GM15510 (cell line): ENCODE data around the gene TCF23.

Experiments
- POLR2A ChIP-seq: IDR thresholded peaks from 3 replicates; pipeline ENCODE4 v1.6.1; 2011; ENCODE audit warnings: borderline replicate concordance; ENCODE audit not compliant: insufficient read length; ENCODE audit errors: extremely low read depth

TCF23 gene

GRCh38 chr2:27170581-27171337, 22.0 kb downstream of the TCF23 start:
- TF ChIP-seq POLR2A = no peak

GRCh38 chr2:27171351-27171848, 22.6 kb downstream of the TCF23 start:
- TF ChIP-seq POLR2A = no peak

- TF ChIP-seq POLR2A = no peak
These were observed 25.8 kb downstream of the TCF23 start for GRCh38 chr2:27174638-27175037.

- no peak for TF ChIP-seq POLR2A
These were observed 26.5 kb downstream of the TCF23 start for GRCh38 chr2:27175330-27175729.

GRCh38 chr2:27177441-27178351, 28.9 kb downstream of the TCF23 start:
- no peak for TF ChIP-seq POLR2A

- no peak for TF ChIP-seq POLR2A
These were observed 29.7 kb downstream of the TCF23 start for GRCh38 chr2:27178469-27178868.

- no peak for TF ChIP-seq POLR2A
These were observed 30.7 kb downstream of the TCF23 start for GRCh38 chr2:27179344-27180000.

GRCh38 chr2:27182346-27182745, 33.5 kb downstream of the TCF23 start:
- TF ChIP-seq POLR2A = no peak

GRCh38 chr2:27184115-27184514, 35.3 kb downstream of the TCF23 start:
- TF ChIP-seq POLR2A = no peak

GRCh38 chr2:27185331-27186026, 36.7 kb downstream of the TCF23 start:
- no peak for TF ChIP-seq POLR2A

GRCh38 chr2:27186613-27187345, 38.0 kb downstream of the TCF23 start:
- TF ChIP-seq POLR2A = no peak

- no peak for TF ChIP-seq POLR2A
These were observed 41.2 kb downstream of the TCF23 start for GRCh38 chr2:27189989-27190388.

- no peak for TF ChIP-seq POLR2A
These were observed 42.4 kb downstream of the TCF23 start for GRCh38 chr2:27191070-27191829.
